Measurements from ENCODE around the gene ADAMTS2.
"Not testable (repeated sequence)": the region's sequence is repeated elsewhere in the genome, so short reads cannot be mapped to it uniquely, and the experiment has no call there.

The ADAMTS2 gene

GRCh38 chr5:179118756-179119414, 226.4 kb downstream of the ADAMTS2 start:
- no peak for FAIRE-seq

GRCh38 chr5:179118338-179118737, 226.9 kb downstream of the ADAMTS2 start:
- FAIRE-seq = no peak

GRCh38 chr5:179115845-179116524, 229.3 kb downstream of the ADAMTS2 start:
- no peak for FAIRE-seq

- FAIRE-seq = no peak
Measured at GRCh38 chr5:179115307-179115706, 230.0 kb downstream of the ADAMTS2 start.

GRCh38 chr5:179114756-179115155, 230.5 kb downstream of the ADAMTS2 start:
- no peak for FAIRE-seq

GRCh38 chr5:179113945-179114641, 231.2 kb downstream of the ADAMTS2 start:
- FAIRE-seq = no peak

- no peak for FAIRE-seq
Measured at GRCh38 chr5:179113143-179113530, 232.1 kb downstream of the ADAMTS2 start.

GRCh38 chr5:179112469-179113142, 232.7 kb downstream of the ADAMTS2 start:
- no peak for FAIRE-seq

- no peak for FAIRE-seq
Measured at GRCh38 chr5:179111267-179112207, 233.7 kb downstream of the ADAMTS2 start.

GRCh38 chr5:179110528-179110927, 234.7 kb downstream of the ADAMTS2 start:
- FAIRE-seq = no peak

GRCh38 chr5:179101282-179101681, 244.0 kb downstream of the ADAMTS2 start:
- FAIRE-seq = not testable (repeated sequence)

- FAIRE-seq = no peak
Measured at GRCh38 chr5:179089502-179089901, 255.8 kb downstream of the ADAMTS2 start.

GRCh38 chr5:179080724-179081123, 264.5 kb downstream of the ADAMTS2 start:
- no peak for FAIRE-seq

GRCh38 chr5:179079165-179079987, 265.9 kb downstream of the ADAMTS2 start:
- FAIRE-seq = no peak

- no peak for FAIRE-seq
Measured at GRCh38 chr5:179065703-179066102, 279.6 kb downstream of the ADAMTS2 start.

GRCh38 chr5:179061025-179061424, 284.2 kb downstream of the ADAMTS2 start:
- FAIRE-seq = no peak
